Measurements from ENCODE around the gene PUM1.

PUM1 gene

GRCh38 chr1:30906631-30907441, 158.7 kb downstream of the PUM1 start:
- DNase-seq (ENCODE audit: low spot score) = no peak

DNA sequence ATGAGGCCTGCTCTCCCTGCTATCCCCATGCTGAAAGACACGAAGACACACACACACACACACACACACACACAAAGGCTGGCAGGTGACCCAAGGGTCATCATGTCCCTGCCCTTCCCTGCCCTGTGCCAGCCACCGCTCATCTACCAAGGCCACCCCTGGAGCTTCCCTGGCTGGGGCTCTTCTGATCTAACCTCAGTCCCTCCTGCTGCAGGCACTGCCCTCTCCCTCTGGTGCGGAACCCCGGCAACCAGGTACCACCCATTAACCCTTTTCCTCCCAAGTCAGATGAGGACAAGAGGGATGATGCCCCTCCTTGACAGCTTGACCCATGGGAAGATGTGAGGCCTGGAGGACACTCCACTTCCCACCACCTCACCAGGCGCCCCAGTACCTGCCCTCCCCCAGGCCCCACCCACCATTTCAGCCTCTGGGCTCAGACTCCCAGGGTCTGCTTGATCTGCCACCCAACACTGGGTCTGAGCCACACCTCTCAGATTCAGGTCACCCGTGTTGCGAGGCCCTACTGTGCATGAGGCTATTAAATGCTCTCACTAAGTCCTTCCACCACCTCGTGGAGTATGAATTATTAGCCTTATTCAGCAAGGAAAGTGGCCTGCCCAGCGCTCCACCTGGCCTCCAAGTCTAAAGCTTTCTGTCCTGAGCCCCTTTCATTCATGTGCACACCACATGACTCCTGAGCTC, 159.4 kb downstream of the PUM1 start:
- no peak for DNase-seq (ENCODE audit: low spot score)

DNA sequence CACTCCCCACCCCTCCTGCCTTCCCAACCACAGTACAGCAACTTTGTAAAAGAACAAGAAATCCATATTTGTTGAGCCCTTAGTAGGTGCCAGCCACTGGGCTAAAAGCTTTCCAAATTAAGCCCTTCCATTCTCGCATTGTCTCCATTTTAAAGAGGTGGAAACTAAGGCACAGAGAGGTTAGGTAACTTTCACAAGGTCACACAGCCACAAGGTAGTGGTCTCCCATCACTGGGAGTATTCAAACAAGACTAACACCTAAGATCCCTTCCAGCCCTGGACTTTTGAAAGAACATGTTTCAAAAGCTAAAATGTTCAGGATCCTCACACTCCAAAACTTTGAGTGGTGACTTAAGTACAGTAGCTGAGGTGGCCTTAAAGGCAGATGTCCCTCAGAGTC, 160.1 kb downstream of the PUM1 start:
- DNase-seq (ENCODE audit: low spot score) = no peak

- DNase-seq (ENCODE audit: low spot score) = no peak
These were observed 160.6 kb downstream of the PUM1 start for GRCh38 chr1:30904962-30905335.

DNA sequence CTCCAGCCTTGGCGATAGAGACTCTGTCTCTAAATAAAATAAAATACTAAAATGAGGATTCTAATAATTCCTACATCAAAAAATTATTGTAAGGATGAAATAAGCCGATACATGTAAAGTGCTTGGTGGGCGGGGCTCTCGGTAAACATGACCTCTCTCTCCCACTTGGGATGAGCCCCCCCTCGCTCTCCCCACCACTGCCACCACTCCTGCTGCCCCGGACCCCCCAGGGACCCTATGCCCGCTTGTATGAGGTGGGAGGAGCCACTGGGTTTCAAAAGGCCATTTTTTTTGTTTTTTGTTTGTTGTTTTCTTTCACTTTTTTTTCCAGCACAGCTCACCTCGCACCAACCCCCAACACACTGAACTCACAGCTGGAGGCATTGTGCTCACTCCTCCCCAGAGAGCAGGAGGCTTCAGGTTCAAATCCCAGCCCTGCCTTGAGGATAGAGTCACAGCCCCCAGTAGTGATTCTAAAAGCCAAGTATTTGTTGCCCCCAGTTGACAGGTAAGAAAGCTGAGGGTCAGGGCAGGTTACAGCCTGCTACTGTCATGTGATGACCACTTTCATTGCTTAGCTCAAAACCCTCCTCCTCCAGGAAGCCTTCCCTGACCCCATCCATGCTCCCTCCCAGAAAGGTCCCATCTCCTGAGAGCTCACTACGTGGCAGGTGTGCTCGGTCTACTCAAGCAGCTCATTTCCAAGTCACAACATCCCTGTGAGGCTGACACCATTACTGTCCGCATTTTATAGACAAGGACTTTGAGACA, 161.1 kb downstream of the PUM1 start:
- no peak for DNase-seq (ENCODE audit: low spot score)

- no peak for DNase-seq (ENCODE audit: low spot score)
These were observed 162.0 kb downstream of the PUM1 start for GRCh38 chr1:30903343-30904034.

GRCh38 chr1:30902593-30903290, 162.8 kb downstream of the PUM1 start:
- DNase-seq (ENCODE audit: low spot score) = no peak

DNA sequence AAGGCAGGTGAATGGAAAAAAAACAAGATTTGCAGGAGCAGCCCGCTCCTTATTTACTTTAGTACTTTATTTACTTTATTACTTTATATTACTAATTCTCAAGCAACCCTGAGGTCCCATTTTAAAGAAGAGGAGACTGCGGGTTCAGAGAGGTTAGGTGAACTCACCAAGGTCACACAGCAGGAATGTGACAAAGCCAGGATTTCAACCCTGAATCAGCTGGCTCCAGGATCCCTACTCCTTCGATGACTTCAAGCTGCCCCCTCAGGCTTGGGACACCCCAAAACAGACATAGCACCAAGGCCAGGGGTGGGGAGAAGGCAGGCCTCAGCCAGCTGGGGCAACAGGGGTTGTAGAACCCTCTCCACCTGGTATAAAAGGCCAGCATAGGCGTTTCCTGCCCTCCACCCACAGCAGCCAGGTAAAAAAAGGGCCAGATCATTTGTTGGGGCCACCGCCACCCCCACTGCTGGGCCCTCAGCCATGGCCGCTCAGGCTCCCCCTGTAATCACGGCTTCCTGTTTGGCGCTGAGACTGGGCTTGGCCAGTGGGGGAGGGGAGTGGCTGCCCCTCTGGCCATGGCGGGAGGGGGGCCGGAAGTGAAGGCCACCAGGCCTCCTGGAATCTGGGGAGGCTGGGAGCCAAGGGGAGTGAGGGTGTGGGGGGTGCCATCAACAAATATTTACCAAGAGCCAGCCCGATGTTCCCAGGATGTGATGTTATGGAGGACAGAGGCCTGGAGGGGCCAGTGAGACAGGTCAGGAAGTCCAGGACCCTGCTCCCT, 163.5 kb downstream of the PUM1 start:
- DNase-seq (ENCODE audit: low spot score) = no peak

GRCh38 chr1:30900931-30901560, 164.5 kb downstream of the PUM1 start:
- DNase-seq (ENCODE audit: low spot score) = no peak

- no peak for DNase-seq (ENCODE audit: low spot score)
These were observed 165.0 kb downstream of the PUM1 start for GRCh38 chr1:30900486-30900885.

DNA sequence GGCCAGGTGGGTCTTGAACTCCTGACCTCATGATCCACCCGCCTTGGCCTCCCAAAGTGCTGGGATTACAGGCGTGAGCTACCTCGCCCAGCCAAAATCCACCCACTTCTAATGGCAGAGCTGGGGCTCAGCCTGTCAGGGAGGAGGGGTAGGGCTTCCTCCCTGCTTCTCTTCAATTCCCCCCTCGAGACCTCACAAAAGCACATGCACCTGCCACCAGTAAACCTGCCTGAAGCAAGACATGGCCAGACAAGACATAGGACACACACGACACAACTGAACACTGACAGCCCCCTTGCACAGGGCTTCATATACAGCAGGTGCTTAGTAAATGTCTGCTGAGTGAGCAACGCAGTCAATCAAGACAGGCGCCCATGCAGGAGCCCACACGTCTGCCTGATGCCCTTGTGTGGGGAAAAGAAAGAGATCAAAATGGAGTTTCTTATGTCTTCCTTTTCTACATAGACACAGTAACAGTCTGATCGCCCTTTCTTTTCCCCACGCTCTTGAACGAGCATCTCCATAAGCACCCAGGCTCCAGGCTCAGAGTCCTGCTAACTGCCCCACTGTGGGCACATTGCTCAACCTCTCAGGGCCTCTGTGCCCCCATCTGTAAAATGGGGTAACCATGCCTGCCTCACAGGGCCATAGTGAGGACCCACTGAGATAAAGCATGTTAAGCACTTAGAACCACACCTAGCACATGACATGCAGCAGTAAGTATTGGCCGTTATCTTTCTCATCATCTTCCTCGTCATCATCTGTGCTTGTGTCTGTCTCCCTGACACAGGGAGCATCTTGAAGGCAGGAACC, 165.7 kb downstream of the PUM1 start:
- DNase-seq (ENCODE audit: low spot score) = no peak

DNA sequence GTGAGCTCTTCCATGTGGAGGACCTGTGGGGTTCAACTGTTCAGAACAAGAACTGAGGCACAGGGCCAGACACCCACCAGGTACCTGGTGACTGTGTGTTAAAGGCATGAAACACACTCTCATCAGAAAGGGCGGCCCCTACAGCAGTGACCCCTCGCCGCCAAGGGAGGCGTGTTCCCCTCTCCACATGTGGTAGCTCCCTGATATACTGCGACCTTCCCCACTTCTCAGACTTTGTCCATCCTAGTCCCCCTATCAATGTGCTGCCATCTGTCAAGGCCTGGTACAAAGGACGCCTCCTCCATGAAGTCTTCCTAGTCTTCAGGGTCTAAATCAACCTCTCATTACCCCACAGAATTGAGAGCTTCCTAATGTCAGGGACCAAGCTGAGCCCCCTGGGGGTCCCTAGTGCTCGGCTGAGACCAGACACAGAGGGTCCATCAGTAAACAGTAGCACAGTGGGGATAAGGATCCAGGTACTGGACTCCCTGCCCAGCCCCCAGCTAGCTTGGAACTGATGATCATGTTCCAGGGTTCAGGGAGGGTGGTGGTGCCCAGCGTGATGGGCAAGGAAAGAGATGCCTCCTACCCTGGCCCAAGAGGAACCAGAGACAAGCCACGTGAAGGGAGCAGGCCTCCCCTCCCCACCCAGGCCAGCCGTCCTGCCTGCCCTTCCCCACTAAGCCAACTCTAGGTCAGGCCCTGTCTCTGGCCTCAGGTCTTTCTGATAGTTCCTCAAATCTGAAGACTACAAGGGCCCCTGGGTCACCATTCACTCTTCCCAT, 167.3 kb downstream of the PUM1 start:
- no peak for DNase-seq (ENCODE audit: low spot score)

DNA sequence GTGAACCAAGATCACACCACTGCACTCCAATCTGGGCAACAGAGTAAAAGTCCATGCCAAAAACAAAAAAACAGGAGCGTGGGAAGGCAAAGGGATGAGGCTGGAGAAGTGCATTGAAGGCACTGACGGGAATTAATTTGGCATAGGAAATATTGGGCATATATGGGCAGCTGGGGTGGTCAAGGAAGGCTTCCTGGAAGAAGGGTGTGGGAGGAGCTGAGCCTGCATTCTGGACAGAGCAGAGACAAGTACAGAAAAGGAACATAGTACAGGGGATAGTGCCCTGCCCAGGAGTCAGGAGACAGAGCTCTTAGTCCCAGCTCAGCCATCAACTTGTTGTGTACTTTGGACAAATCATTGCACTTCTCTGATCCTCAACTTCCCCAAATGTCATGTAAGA, 168.6 kb downstream of the PUM1 start:
- no peak for DNase-seq (ENCODE audit: low spot score)

DNA sequence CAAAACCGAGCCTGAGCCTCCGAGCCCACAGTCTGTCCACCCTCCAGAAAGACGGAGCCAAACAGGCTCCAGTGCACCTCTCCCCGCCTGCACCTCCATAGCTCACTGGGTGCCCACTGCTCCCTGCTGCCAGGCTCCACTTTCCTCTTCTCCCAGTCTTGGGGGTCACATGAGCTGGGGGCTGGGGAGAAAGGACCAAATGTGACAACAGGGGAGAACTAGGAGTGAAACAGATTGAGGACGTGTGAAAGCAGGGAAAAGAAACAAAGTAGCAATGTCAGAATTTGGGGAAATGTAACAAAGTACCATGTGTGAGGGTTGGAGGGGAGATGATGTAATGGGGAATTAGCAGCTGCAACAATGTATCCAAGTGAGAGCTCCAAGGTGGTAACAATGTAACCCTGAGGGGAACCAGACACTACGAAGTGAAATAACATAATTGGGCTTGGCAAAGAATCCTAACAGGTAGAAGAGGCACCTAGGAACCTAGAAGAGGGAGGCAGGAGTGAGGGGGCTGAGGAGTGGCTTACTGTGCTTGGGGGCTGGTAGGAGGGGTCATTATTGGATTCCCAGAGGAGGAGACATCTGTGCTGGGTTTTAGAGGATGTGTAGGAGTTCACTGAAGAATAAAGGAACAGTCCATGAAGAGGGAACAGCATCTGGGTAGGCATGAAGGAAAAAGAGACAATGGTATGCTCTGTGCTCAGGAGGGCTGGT, 169.4 kb downstream of the PUM1 start:
- no peak for DNase-seq (ENCODE audit: low spot score)

- DNase-seq (ENCODE audit: low spot score) = no peak
These were observed 170.1 kb downstream of the PUM1 start for GRCh38 chr1:30895382-30895943.

DNA sequence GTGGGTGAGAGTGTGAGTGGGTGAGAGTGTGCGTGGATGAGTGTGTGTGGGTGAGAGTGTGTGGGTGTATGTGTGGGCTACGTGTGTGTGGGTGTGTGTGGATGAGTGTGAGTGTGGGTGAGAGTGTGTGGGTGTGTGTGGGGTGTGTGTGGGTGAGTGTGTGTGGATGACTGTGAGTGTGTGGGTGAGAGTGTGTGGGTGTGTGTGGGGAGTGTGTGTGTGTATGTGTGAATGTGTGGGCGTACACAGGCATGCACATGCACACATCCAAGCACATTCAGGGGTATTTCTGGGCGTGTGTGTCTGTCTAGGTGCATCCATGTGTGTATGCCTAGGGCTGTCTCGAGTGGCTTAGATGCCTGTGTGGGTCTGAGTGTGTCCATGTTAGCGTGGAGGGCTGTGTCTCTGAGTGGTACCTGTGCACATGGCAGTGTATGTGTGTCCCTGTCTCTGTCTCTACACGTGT, 171.0 kb downstream of the PUM1 start:
- no peak for DNase-seq (ENCODE audit: low spot score)

- DNase-seq (ENCODE audit: low spot score) = no peak
These were observed 171.6 kb downstream of the PUM1 start for GRCh38 chr1:30893776-30894507.
